Chondrocyte (in vitro differentiated cells): ENCODE data around the gene NMRK2. TPM values are rescaled to one million over a fixed set of nuclear protein-coding genes. Genes with fewer than 3 reads are reported as not detected.
"Not testable (repeated sequence)": the region's sequence is repeated elsewhere in the genome, so short reads cannot be mapped to it uniquely, and the experiment has no call there.

Experiments used
- DNase-seq: peaks from one replicate; pipeline ENCODE4 v3.0.0; 2021; ENCODE audit warnings: mixed read lengths, low spot score
- H3K27ac Mint-ChIP-seq: one replicate; pipeline ENCODE4 v1.8.0; 2021; ENCODE audit warnings: mild to moderate bottlenecking, moderate library complexity, mixed read lengths; ENCODE audit not compliant: unreplicated experiment
- H3K27me3 Mint-ChIP-seq: 2 replicates; pipeline ENCODE4 v1.8.0; 2021; ENCODE audit warnings: low read depth, mixed read lengths
- H3K36me3 Mint-ChIP-seq: 2 replicates; pipeline ENCODE4 v1.8.0; 2021; ENCODE audit warnings: low read depth, mixed read lengths
- H3K4me1 Mint-ChIP-seq: 2 replicates; pipeline ENCODE4 v1.8.0; 2021; ENCODE audit warnings: low read depth, mild to moderate bottlenecking, mixed read lengths
- H3K4me3 Mint-ChIP-seq: one replicate; pipeline ENCODE4 v1.8.0; 2021; ENCODE audit warnings: mild to moderate bottlenecking, moderate library complexity, mixed read lengths; ENCODE audit not compliant: unreplicated experiment
- H3K9me3 Mint-ChIP-seq: 2 replicates; pipeline ENCODE4 v1.8.0; 2021; ENCODE audit warnings: low read depth, mixed read lengths
- total RNA-seq: library from RNA; stranded (reverse); gene quantifications from 3 replicates; pipeline ENCODE4 v1.2.1, GENCODE V29; 2021
- TF ChIP-seq, protein P1 (sequence below): fragments of 200-600 bp; sonication (generic); IDR thresholded peaks from 2 replicates; pipeline ENCODE4 v1.5.0; 2021; ENCODE audit warnings: antibody characterized with exemption, mild to moderate bottlenecking, moderate library complexity

NMRK2 gene
- total RNA-seq, 1 donor from 2014 or later, result not detected

DNA sequence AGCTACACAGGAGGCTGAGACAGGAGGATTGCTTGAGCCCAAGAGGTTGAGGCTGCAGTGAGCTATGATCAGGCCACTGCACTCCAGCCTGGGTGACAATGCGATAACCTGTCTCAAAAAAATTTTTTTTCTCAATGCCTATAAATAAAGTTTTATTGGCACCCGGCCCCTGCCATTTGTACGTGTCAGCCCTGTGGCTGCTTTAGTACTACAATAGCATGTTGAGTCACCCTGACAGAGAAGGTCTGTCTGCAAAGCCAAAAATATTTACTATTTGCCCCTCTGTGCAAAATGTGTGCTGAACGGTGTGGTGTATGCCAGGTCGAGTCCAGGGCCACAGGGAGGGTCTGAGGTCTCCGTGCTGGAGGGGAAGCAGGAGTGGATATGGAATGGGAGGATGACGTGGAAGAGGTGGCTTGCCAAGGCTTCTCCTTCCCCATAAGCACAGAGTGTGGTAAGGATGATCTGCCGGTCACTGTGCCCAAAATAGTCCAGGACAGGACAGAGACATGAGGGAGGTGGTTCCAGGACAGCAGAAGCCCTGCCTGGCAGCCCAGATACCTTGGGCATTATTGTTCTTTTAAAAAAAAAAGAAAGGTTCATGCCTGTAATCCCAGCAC lies 10.0 kb downstream of the NMRK2 start:
- no peaks in the 10 kb centered on the region for H3K4me1 Mint-ChIP-seq
- TF ChIP-seq, protein P1, sequence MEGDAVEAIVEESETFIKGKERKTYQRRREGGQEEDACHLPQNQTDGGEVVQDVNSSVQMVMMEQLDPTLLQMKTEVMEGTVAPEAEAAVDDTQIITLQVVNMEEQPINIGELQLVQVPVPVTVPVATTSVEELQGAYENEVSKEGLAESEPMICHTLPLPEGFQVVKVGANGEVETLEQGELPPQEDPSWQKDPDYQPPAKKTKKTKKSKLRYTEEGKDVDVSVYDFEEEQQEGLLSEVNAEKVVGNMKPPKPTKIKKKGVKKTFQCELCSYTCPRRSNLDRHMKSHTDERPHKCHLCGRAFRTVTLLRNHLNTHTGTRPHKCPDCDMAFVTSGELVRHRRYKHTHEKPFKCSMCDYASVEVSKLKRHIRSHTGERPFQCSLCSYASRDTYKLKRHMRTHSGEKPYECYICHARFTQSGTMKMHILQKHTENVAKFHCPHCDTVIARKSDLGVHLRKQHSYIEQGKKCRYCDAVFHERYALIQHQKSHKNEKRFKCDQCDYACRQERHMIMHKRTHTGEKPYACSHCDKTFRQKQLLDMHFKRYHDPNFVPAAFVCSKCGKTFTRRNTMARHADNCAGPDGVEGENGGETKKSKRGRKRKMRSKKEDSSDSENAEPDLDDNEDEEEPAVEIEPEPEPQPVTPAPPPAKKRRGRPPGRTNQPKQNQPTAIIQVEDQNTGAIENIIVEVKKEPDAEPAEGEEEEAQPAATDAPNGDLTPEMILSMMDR, result no peak
- H3K4me3 Mint-ChIP-seq, result no peak overlapping the region
- no peaks in the 10 kb centered on the region for H3K27me3 Mint-ChIP-seq
- H3K27ac Mint-ChIP-seq, result no peak overlapping the region
- no peaks in the 10 kb centered on the region for H3K36me3 Mint-ChIP-seq
- H3K9me3 Mint-ChIP-seq, result no peaks in the 10 kb centered on the region
- no peak for DNase-seq

DNA sequence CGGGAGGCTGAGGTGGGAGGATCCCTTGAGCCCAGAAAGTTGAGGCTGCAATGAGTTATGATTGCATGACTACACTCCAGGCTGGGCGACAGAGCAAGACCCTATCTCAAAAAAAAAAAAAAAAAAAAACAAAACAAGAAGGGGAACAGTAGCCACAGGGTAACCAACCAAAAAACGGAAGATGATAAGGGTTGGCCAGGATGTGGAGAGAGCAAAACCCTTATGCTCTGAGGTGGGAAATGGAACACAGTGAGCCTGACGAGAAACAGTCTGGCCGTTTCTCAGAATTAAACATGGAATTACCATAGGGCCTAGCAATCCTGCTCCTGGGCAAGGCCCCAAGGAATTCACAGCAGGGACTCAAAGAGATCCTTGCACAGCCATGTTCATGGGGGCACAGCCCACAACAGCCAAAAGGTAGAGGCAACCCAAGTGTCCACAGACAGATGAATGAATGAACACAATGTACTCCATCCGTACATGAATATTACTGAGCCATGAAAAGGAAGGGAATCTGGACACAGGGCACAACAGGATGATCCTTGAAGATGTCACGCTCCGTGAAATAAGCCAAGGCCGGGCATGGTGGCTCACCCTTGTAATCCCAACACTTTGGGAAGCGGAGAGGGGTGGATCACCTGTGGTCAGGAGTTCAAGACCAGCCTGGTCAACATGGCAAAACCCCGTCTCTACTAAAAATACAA lies 11.3 kb downstream of the NMRK2 start:
- H3K36me3 Mint-ChIP-seq, result no peaks in the 10 kb centered on the region
- TF ChIP-seq, protein P1, result no peak
- no peak overlapping the region for H3K4me3 Mint-ChIP-seq
- no peak for DNase-seq
- H3K27me3 Mint-ChIP-seq, result no peaks in the 10 kb centered on the region
- no peaks in the 10 kb centered on the region for H3K9me3 Mint-ChIP-seq
- H3K4me1 Mint-ChIP-seq, result no peaks in the 10 kb centered on the region
- no peak overlapping the region for H3K27ac Mint-ChIP-seq

DNA sequence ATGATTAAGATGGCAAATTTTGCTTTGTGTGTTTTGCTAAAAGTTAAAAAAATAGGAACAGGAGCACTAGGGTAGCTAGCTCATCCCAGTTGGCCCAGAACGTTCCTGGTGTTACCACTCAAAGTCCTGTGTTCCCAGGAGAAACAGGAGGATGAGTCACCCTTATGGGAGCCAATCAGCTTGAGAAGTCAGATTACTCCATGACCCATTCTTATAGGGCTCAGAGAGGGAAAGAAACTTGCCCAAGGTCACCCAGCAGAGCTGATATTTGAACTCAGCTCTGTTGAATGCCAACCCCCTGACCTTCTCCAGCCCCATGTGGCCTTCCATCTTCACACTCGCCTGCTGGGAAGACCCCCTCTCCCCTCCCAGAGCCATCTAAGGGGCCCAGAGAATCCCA lies 13.0 kb downstream of the NMRK2 start:
- no peaks in the 10 kb centered on the region for H3K9me3 Mint-ChIP-seq
- H3K4me1 Mint-ChIP-seq, result no peaks in the 10 kb centered on the region
- H3K27me3 Mint-ChIP-seq, result no peaks in the 10 kb centered on the region
- no peaks in the 10 kb centered on the region for H3K36me3 Mint-ChIP-seq
- no peak overlapping the region for H3K27ac Mint-ChIP-seq
- TF ChIP-seq, protein P1, result no peak
- H3K4me3 Mint-ChIP-seq, result no peak overlapping the region
- no peak for DNase-seq

DNA sequence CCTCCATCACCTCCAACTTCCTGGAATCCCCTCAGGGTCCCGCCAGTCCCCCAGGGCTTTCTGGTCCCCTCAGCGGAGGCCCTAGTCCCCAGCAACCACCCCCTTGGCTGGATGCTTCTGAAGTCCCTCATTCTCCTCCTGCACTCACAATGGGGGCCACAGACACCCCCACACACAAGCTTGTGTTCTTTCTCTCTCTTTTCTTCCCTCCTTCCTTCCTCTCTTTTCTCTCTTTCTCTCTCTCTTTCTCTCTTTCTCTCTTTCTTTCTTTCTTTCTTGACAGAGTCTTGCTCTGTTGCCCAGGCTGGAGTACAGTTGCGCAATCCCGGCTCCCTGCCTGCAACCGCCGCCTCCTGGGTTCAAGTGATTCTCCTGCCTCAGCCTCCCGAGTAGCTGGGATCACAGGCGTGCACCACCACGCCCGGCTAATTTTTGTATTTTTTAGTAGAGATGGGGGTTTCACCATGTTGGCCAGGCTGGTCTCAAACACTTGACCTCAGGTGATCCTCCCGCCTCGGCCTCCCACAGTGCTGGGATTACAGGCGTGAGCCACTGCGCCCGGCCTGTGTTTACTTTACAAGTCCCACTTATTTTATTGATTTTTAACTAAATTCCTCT lies 14.6 kb downstream of the NMRK2 start:
- not testable (repeated sequence) for H3K27ac Mint-ChIP-seq, H3K27me3 Mint-ChIP-seq, H3K9me3 Mint-ChIP-seq, H3K4me3 Mint-ChIP-seq, DNase-seq, H3K36me3 Mint-ChIP-seq, H3K4me1 Mint-ChIP-seq

DNA sequence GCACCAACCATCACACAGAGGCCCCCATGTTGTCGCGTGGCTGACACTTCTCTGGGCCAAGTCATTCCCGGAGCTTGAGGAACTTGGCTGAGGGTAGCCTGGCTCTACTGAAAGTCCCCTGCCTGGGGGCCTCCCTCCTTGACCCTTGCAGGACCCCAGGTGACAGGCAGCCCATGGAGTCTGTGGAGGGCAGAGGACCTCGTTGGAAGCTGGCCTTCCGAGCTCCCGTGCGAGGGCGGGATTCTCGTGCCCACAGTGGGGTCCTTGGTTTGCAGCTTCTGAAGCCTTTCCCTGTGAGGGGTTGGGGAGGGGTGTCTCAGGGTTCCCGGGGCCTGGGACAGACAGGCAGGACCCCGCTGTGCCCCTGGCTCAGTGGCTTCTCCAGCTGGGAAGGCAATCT lies 16.4 kb downstream of the NMRK2 start:
- Mint-ChIP-seq H3K9me3 (no peaks in the 10 kb centered on the region), H3K27ac (no peak overlapping the region), H3K27me3 (no peaks in the 10 kb centered on the region), H3K4me1 (peaks cover 6% of the 10 kb centered on the region), H3K4me3 (no peak overlapping the region), H3K36me3 (no peaks in the 10 kb centered on the region)
- DNase-seq, result no peak
- TF ChIP-seq, protein P1, result no peak
